ENCODE measurements around the gene VSTM4. TPM values are rescaled to one million over a fixed set of nuclear protein-coding genes. Genes with fewer than 3 reads are reported as not detected.

VSTM4 gene
- polyA plus RNA-seq, 1 donor (not counting 4 experiments of a cell fraction or from before 2014, with no cell fraction given) = not detected

- Histone ChIP-seq H3K36me3 (ENCODE audit: control insufficient read depth in 2 of 2, extremely low read depth in 1 of 2, insufficient read depth in 2 of 2, low read length in 2 of 2) (no peaks in the 10 kb centered on the region), H3K9me1 (ENCODE audit: control insufficient read depth, extremely low read depth, insufficient read depth, low read length) (no peaks in the 10 kb centered on the region), H3K9ac (ENCODE audit: control insufficient read depth, extremely low read depth, insufficient read depth, low read length) (no peak overlapping the region), H3K4me1 (ENCODE audit: control insufficient read depth, extremely low read depth, insufficient read depth, low read length) (no peaks in the 10 kb centered on the region), H4K20me1 (ENCODE audit: control insufficient read depth, extremely low read depth, insufficient read depth, low read length) (no peaks in the 10 kb centered on the region), H3K79me2 (ENCODE audit: control insufficient read depth, insufficient read depth, low read length) (no peaks in the 10 kb centered on the region), H3K27ac (ENCODE audit: control insufficient read depth, insufficient read depth, low read length) (no peak overlapping the region), H3K4me3 (ENCODE audit: control insufficient read depth in 2 of 3, extremely low read depth in 1 of 3, insufficient read depth in 2 of 3, low read depth in 1 of 3, low read length in 3 of 3) (no peak overlapping the region), H2AFZ (ENCODE audit: control insufficient read depth, low read length) (no peak overlapping the region), H3K4me2 (ENCODE audit: control insufficient read depth, extremely low read depth, insufficient read depth, low read depth, low read length) (no peak overlapping the region), H3K27me3 (ENCODE audit: control insufficient read depth, extremely low read depth, insufficient read depth, low read length) (peaks cover 5% of the 10 kb centered on the region), H3K9me3 (ENCODE audit: control insufficient read depth, low read depth, low read length) (no peaks in the 10 kb centered on the region)
- DNase-seq (ENCODE audit: low read depth, low spot score) = no peak
- FAIRE-seq = no peak
- TF ChIP-seq EZH2 (IDR thresholded peaks at IDR 0.05; ENCODE audit: low read length) (no peak), CTCF (optimal IDR thresholded peaks at IDR 0.05 in 1 of 3, IDR thresholded peaks at IDR 0.05 in 1 of 3, conservative IDR thresholded peaks at IDR 0.05 in 1 of 3; ENCODE audit: extremely low read depth in 1 of 3, insufficient read depth in 2 of 3, low read length in 3 of 3) (no peak)
- dilution Hi-C loops (cut with MboI; ENCODE audit: extremely low pct_ligation_motif_present, low sequenced_read_pairs) = no loop called here
These were observed 7.4 kb downstream of the VSTM4 start for GRCh38 chr10:49107887-49108267.

GRCh38 chr10:49107111-49107886, 8.0 kb downstream of the VSTM4 start:
- DNase-seq (ENCODE audit: low read depth, low spot score) (no peak), FAIRE-seq (no peak)
- Histone ChIP-seq H3K9me1 (ENCODE audit: control insufficient read depth, extremely low read depth, insufficient read depth, low read length) (no peaks in the 10 kb centered on the region), H4K20me1 (ENCODE audit: control insufficient read depth, extremely low read depth, insufficient read depth, low read length) (no peaks in the 10 kb centered on the region), H3K27me3 (ENCODE audit: control insufficient read depth, extremely low read depth, insufficient read depth, low read length) (peaks cover 1% of the 10 kb centered on the region), H3K27ac (ENCODE audit: control insufficient read depth, insufficient read depth, low read length) (no peak overlapping the region), H3K79me2 (ENCODE audit: control insufficient read depth, insufficient read depth, low read length) (no peaks in the 10 kb centered on the region), H3K4me1 (ENCODE audit: control insufficient read depth, extremely low read depth, insufficient read depth, low read length) (no peaks in the 10 kb centered on the region), H3K9ac (ENCODE audit: control insufficient read depth, extremely low read depth, insufficient read depth, low read length) (no peak overlapping the region), H3K9me3 (ENCODE audit: control insufficient read depth, low read depth, low read length) (no peaks in the 10 kb centered on the region), H3K36me3 (ENCODE audit: control insufficient read depth in 2 of 2, extremely low read depth in 1 of 2, insufficient read depth in 2 of 2, low read length in 2 of 2) (no peaks in the 10 kb centered on the region), H3K4me2 (ENCODE audit: control insufficient read depth, extremely low read depth, insufficient read depth, low read depth, low read length) (no peak overlapping the region), H3K4me3 (ENCODE audit: control insufficient read depth in 2 of 3, extremely low read depth in 1 of 3, insufficient read depth in 2 of 3, low read depth in 1 of 3, low read length in 3 of 3) (no peak overlapping the region), H2AFZ (ENCODE audit: control insufficient read depth, low read length) (no peak overlapping the region)
- TF ChIP-seq EZH2 (IDR thresholded peaks at IDR 0.05; ENCODE audit: low read length) = no peak
- no peak for TF ChIP-seq CTCF (optimal IDR thresholded peaks at IDR 0.05 in 1 of 3, IDR thresholded peaks at IDR 0.05 in 1 of 3, conservative IDR thresholded peaks at IDR 0.05 in 1 of 3; ENCODE audit: extremely low read depth in 1 of 3, insufficient read depth in 2 of 3, low read length in 3 of 3)
- dilution Hi-C loops (cut with MboI; ENCODE audit: extremely low pct_ligation_motif_present, low sequenced_read_pairs) = no loop called here
